HG03045 (cell line): ENCODE results near the gene PPP1R9A.

ENCODE experiments used
- ATAC-seq: cut with Tn5 transposase; IDR thresholded peaks from one replicate; pipeline ENCODE4 v1.9.1; 2021; ENCODE audit warnings: mild to moderate bottlenecking, moderate library complexity; ENCODE audit not compliant: unreplicated experiment

The PPP1R9A gene

GRCh38 chr7:95246831-95247370 lies 339.5 kb downstream of the PPP1R9A start:
- no peak for ATAC-seq

DNA sequence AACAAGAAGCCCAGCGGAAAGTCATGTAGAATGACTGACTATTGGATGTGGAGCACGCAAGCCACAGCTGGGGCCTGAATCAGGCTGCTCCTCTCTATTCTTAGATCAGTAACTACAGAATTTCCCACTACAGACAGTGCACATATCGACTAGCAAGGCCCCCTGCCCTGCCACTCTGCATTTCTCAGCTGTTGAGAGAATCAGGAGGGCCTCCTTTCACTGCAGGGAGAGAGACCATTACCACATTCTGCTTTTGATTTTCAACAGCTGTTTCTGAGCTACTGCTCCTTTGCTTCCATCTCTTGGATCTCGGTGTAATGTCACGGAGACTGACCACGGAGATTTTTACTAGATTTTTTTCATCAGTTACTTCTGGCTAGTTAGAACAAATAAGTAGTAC lies 343.2 kb downstream of the PPP1R9A start:
- ATAC-seq = no peak

DNA sequence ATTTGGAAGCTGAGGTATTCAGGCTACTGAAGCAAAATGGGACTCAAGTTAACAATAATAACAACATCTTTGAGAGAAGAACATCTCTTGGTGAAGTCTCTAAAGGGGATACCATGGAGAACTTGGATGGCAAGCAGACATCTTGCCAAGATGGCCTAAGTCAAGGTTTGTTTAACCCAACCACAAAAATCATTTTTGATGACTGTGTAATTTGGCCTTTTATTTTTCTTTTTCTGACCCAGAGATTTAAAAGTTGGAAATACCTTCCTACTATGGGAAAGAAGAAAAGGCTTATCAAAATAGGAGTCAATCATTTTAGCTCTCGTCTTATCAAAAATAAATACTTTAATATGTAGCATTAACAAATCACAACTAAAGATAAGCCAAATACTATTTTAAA lies 344.6 kb downstream of the PPP1R9A start:
- ATAC-seq = no peak

DNA sequence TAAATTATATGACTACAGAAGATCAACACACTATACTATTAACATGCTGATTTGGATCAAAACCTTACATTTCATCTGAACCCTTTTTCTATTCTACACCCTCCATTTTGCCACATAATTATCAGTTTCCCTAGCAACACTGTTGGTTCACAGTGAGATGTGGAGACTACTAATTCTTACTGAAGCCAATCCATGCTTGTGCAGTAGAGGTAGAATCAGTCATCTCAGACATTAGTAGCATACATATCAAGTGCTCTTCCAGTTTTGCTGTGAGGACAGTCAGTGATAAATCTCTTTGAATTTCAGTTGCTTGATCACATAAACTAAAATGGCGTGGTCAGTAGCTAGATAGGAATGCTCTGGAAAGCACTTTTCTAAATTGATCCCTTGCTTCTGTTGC lies 346.6 kb downstream of the PPP1R9A start:
- no peak for ATAC-seq

- no peak for ATAC-seq
Measured at GRCh38 chr7:95255691-95256090, 348.3 kb downstream of the PPP1R9A start.

DNA sequence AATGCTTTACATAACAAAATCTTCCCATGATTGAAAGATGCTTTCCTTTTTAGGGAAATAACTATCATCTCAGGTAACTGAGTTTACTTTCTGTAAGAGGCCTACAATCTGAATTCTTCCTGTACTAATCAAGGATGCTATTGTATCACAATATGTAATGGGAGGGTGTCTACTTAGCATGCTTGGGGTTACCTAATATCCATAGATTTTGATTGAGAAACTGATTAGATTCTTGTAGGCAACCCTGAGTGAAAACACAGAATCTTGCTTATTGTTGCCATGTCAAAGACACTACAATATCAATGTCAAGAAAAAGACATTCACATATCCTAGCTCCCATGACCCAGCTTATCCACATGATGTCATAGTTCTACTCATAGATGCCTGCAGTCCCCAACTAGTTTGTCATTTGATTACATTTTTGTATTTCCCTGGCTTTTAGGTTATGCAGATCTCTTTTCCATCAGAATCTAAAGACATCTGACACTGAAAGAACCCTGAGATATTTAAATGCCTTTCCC lies 354.6 kb downstream of the PPP1R9A start:
- no peak for ATAC-seq

- ATAC-seq = no peak
Measured at GRCh38 chr7:95262875-95263274, 355.5 kb downstream of the PPP1R9A start.

GRCh38 chr7:95263785-95264362 lies 356.5 kb downstream of the PPP1R9A start:
- ATAC-seq = no peak

- ATAC-seq = no peak
Measured at GRCh38 chr7:95264363-95264891, 357.0 kb downstream of the PPP1R9A start.

GRCh38 chr7:95265634-95266033 lies 358.2 kb downstream of the PPP1R9A start:
- ATAC-seq = no peak

GRCh38 chr7:95267754-95268153 lies 360.4 kb downstream of the PPP1R9A start:
- ATAC-seq = no peak

DNA sequence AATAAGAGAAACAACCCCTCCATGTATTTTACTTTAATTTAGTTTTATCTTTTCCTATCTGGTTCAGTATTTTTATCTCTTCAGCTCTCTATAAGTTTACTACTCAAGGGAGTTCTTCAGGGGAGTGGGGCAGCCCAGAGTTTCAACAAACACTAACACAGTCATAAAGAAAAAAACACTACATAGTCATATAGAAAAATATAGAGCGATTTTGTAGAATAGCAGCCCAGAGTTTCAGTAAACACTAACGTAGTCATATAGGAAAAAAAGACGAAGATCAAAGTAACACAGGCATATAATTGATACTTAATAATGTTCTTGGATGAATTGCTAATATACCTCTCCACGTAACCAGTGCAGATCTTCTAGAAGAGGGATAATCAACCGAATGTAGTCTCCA lies 362.2 kb downstream of the PPP1R9A start:
- no peak for ATAC-seq

- ATAC-seq = no peak
Measured at GRCh38 chr7:95276114-95276513, 368.7 kb downstream of the PPP1R9A start.

DNA sequence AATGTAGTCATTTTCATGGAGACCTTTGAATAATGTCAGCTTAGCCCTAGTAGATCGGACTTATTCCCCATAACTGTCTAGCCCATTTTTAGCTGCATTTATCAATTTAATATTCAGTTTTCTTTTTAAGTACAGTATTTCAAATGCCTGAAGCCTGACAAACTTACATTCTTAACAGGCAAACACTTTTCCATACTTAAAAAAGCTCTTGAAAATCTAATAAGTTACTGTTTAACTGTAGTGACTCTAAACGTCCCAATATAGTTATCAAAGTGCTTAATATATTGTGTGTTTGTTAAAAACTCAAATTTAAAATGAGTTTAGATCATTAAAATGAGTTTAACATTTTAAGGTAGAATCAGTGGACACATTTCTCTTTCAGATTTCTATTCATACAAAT lies 372.0 kb downstream of the PPP1R9A start:
- no peak for ATAC-seq

DNA sequence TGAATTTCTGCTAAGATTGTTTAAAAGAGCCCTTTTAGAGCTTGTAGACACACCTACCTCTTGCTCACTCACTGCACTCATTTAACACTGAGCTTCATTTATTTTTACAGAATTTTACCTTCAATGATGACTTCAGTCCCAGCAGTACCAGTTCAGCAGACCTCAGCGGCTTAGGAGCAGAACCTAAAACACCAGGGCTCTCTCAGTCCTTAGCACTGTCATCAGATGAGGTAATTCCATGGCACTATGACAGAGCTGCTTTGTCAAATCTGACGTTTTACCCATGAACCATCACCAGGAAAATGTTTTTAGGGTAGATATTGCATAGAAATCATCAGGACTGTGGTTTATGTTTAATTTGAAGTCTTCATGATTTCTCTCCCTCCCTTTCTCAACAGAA lies 378.7 kb downstream of the PPP1R9A start:
- ATAC-seq = no peak

DNA sequence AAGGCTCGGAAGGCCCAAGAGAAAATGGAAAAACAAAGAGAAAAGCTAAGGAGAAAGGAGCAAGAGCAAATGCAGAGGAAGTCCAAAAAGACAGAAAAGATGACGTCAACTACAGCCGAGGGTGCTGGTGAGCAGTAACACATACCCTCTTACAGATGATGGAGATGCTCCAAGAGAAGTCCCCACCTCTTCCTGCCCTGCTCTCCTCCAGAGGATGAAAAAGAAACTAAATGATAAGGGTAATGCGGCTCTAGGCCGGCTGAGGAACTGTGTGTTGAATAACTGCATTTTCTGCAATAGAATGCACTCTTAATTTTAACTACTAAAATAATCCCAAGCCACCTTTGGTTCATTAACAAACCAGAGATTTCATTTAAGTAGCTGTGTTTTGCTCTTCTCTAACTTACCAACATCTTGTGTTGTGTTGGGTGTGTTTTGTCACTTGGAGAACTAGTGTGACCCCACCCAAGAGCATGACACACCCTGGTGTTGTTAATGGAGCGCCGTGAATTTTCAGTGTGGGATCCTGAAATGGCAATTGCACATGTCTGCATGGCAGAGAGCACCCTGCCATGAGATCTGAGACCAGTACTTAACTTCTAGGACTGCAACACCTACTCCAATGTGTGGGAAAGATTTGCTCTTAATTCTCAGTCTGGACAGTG lies 382.9 kb downstream of the PPP1R9A start:
- ATAC-seq = no peak

- no peak for ATAC-seq
Measured at GRCh38 chr7:95295397-95295796, 388.0 kb downstream of the PPP1R9A start.

- ATAC-seq = no peak
Measured at GRCh38 chr7:95296456-95296855, 389.1 kb downstream of the PPP1R9A start.

- no peak for ATAC-seq
Measured at GRCh38 chr7:95297041-95297440, 389.6 kb downstream of the PPP1R9A start.

DNA sequence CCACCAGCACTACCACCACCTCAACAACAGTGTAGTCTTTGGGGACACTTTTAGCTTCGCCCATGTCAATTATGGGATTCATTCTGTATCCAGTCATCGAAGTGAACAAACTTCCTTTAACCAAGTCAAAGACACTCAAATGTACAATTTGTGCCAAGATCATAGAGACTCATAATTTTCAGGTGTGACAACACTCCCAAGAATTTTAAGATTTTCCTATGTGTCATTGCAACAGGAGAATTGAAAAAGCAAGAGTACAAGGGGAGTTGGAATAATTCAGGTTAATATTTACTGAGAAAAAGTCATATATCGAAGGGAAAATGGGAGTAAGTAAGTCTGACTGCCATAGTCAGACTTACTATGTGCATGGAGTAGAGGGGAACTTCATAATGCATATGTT lies 390.7 kb downstream of the PPP1R9A start:
- no peak for ATAC-seq

DNA sequence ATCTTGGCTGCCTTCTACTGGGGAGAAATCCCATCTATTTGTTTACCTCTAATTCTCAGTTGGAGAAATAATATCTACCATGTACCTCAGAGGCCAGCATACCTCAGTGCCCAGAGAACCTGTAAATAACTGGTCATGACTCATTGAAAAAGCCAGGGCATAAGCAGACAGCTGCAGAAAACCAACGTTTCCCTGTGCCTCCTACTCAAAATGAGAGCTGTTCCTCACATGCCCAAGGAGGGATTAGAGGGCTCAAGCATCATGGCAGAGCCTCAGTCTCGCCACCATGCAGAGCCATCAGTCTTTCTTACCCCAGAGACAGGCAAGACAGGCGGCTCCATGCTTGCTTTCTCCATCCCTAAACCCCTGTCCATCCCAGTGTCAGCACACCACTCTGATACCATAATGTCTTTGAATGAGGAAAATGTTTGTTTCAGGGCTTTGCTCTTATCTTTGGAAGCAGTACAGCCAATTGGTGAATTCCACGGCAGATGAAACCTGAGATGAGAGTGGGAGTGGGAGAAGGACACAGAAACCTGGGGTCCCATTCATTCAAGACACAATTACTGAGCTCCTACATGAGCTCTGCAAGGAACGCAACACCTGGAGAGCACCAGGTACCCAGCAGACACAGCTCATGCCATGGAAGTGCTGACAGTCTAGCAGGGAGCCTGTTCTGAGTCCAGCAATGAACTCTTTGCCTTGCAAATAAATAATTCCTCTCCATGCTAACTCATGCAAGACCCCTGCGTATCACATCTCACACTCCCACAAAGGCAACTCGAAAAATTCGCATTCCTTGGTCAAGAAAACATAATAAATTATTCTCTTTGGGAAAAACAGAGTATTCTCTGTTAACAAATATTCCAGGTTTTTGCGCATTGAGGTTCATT lies 395.9 kb downstream of the PPP1R9A start:
- ATAC-seq = no peak
